Stimulated activated memory B cell treated with anti-CD40 and anti-IgM and Interleukin-4, amounts not matched to agents 10 μg/mL and 1 μg/mL and 100 μg/mL, for 72 hours (primary cell): ENCODE measurements around the gene TPCN1.

Experiments
- ATAC-seq: fragments of 150-1000 bp; cut with Tn5 transposase; 2 replicates; pipeline ENCODE4 v1.10.0; 2021
- H3K27ac Mint-ChIP-seq: one replicate; pipeline ENCODE4 v1.8.0; 2022; ENCODE audit warnings: mild to moderate bottlenecking, mixed read lengths
- H3K27me3 Mint-ChIP-seq: one replicate; pipeline ENCODE4 v1.8.0; 2022; ENCODE audit warnings: mixed read lengths
- H3K36me3 Mint-ChIP-seq: one replicate; pipeline ENCODE4 v1.8.0; 2022; ENCODE audit warnings: mixed read lengths
- H3K4me1 Mint-ChIP-seq: one replicate; pipeline ENCODE4 v1.8.0; 2022; ENCODE audit warnings: mixed read lengths
- H3K4me3 Mint-ChIP-seq: one replicate; pipeline ENCODE4 v1.8.0; 2022; ENCODE audit warnings: mild to moderate bottlenecking, moderate library complexity, mixed read lengths
- H3K9me3 Mint-ChIP-seq: one replicate; pipeline ENCODE4 v1.8.0; 2022; ENCODE audit warnings: mixed read lengths

TPCN1 gene

GRCh38 chr12:113250045-113250444 lies 28.8 kb downstream of the TPCN1 start:
- H3K4me3 Mint-ChIP-seq = no peak overlapping the region
- H3K9me3 Mint-ChIP-seq = peaks cover 6% of the 10 kb centered on the region
- no peaks in the 10 kb centered on the region for H3K4me1 Mint-ChIP-seq
- ATAC-seq = no peak
- no peak overlapping the region for H3K27ac Mint-ChIP-seq
- no peaks in the 10 kb centered on the region for H3K27me3 Mint-ChIP-seq
- H3K36me3 Mint-ChIP-seq = peaks cover 90% of the 10 kb centered on the region

- no peak overlapping the region for H3K4me3 Mint-ChIP-seq
- ATAC-seq = no peak
- H3K27ac Mint-ChIP-seq = no peak overlapping the region
- no peaks in the 10 kb centered on the region for H3K4me1 Mint-ChIP-seq
- peaks cover 6% of the 10 kb centered on the region for H3K9me3 Mint-ChIP-seq
- peaks cover 78% of the 10 kb centered on the region for H3K36me3 Mint-ChIP-seq
- H3K27me3 Mint-ChIP-seq = no peaks in the 10 kb centered on the region
These were observed 30.3 kb downstream of the TPCN1 start for GRCh38 chr12:113251404-113252070.

- no peak for ATAC-seq
These were observed 31.2 kb downstream of the TPCN1 start for GRCh38 chr12:113252494-113252893.

GRCh38 chr12:113253532-113254285 lies 32.4 kb downstream of the TPCN1 start:
- no peak overlapping the region for H3K27ac Mint-ChIP-seq
- ATAC-seq = no peak
- peaks cover 6% of the 10 kb centered on the region for H3K9me3 Mint-ChIP-seq
- peaks cover 61% of the 10 kb centered on the region for H3K36me3 Mint-ChIP-seq
- no peaks in the 10 kb centered on the region for H3K27me3 Mint-ChIP-seq
- H3K4me1 Mint-ChIP-seq = no peaks in the 10 kb centered on the region
- H3K4me3 Mint-ChIP-seq = no peak overlapping the region

More at GRCh38 chr12:113252494-113252893, 31.2 kb downstream of the TPCN1 start:
- H3K4me1 Mint-ChIP-seq = no peaks in the 10 kb centered on the region
- no peak overlapping the region for H3K27ac Mint-ChIP-seq
- peaks cover 73% of the 10 kb centered on the region for H3K36me3 Mint-ChIP-seq
- H3K4me3 Mint-ChIP-seq = no peak overlapping the region
- peaks cover 6% of the 10 kb centered on the region for H3K9me3 Mint-ChIP-seq
- no peaks in the 10 kb centered on the region for H3K27me3 Mint-ChIP-seq

GRCh38 chr12:113254298-113254697 lies 33.0 kb downstream of the TPCN1 start:
- Mint-ChIP-seq H3K27me3 (no peaks in the 10 kb centered on the region), H3K27ac (no peak overlapping the region), H3K9me3 (peaks cover 6% of the 10 kb centered on the region), H3K36me3 (peaks cover 58% of the 10 kb centered on the region), H3K4me1 (peaks cover under 1% of the 10 kb centered on the region), H3K4me3 (no peak overlapping the region)
- no peak for ATAC-seq

GRCh38 chr12:113257564-113257963 lies 36.3 kb downstream of the TPCN1 start:
- ATAC-seq = no peak
- Mint-ChIP-seq H3K4me1 (peaks cover 13% of the 10 kb centered on the region), H3K27me3 (no peaks in the 10 kb centered on the region), H3K27ac (no peak overlapping the region), H3K4me3 (no peak overlapping the region), H3K36me3 (peaks cover 43% of the 10 kb centered on the region), H3K9me3 (peaks cover 5% of the 10 kb centered on the region)

GRCh38 chr12:113260127-113260526 lies 38.9 kb downstream of the TPCN1 start:
- H3K36me3 Mint-ChIP-seq = peaks cover 20% of the 10 kb centered on the region
- no peaks in the 10 kb centered on the region for H3K27me3 Mint-ChIP-seq
- no peak overlapping the region for H3K4me3 Mint-ChIP-seq
- ATAC-seq = no peak
- peaks cover 13% of the 10 kb centered on the region for H3K4me1 Mint-ChIP-seq
- no peak overlapping the region for H3K27ac Mint-ChIP-seq
- H3K9me3 Mint-ChIP-seq = no peaks in the 10 kb centered on the region

GRCh38 chr12:113260636-113261300 lies 39.5 kb downstream of the TPCN1 start:
- Mint-ChIP-seq H3K27ac (no peak overlapping the region), H3K4me1 (peaks cover 13% of the 10 kb centered on the region)

GRCh38 chr12:113261847-113262470 lies 40.7 kb downstream of the TPCN1 start:
- H3K27me3 Mint-ChIP-seq = no peaks in the 10 kb centered on the region
- no peaks in the 10 kb centered on the region for H3K9me3 Mint-ChIP-seq
- peaks cover 13% of the 10 kb centered on the region for H3K4me1 Mint-ChIP-seq
- ATAC-seq = no peak
- no peak overlapping the region for H3K4me3 Mint-ChIP-seq
- H3K36me3 Mint-ChIP-seq = peaks cover 30% of the 10 kb centered on the region
- H3K27ac Mint-ChIP-seq = no peak overlapping the region

More at GRCh38 chr12:113260636-113261300, 39.5 kb downstream of the TPCN1 start:
- no peak overlapping the region for H3K4me3 Mint-ChIP-seq
- H3K9me3 Mint-ChIP-seq = no peaks in the 10 kb centered on the region
- no peaks in the 10 kb centered on the region for H3K27me3 Mint-ChIP-seq
- peaks cover 21% of the 10 kb centered on the region for H3K36me3 Mint-ChIP-seq
- no peak for ATAC-seq

GRCh38 chr12:113262710-113263109 lies 41.4 kb downstream of the TPCN1 start:
- H3K9me3 Mint-ChIP-seq = no peaks in the 10 kb centered on the region
- peaks cover 13% of the 10 kb centered on the region for H3K4me1 Mint-ChIP-seq
- H3K27me3 Mint-ChIP-seq = no peaks in the 10 kb centered on the region
- peaks cover 34% of the 10 kb centered on the region for H3K36me3 Mint-ChIP-seq
- H3K4me3 Mint-ChIP-seq = no peak overlapping the region
- ATAC-seq = no peak
- H3K27ac Mint-ChIP-seq = no peak overlapping the region

- Mint-ChIP-seq H3K27me3 (no peaks in the 10 kb centered on the region), H3K27ac (no peak overlapping the region)
These were observed 42.2 kb downstream of the TPCN1 start for GRCh38 chr12:113263431-113263963.

GRCh38 chr12:113266106-113266895 lies 45.0 kb downstream of the TPCN1 start:
- no peak overlapping the region for H3K4me3 Mint-ChIP-seq

More at GRCh38 chr12:113263431-113263963, 42.2 kb downstream of the TPCN1 start:
- Mint-ChIP-seq H3K9me3 (no peaks in the 10 kb centered on the region), H3K36me3 (peaks cover 42% of the 10 kb centered on the region), H3K4me1 (peaks cover 13% of the 10 kb centered on the region), H3K4me3 (no peak overlapping the region)
- ATAC-seq = no peak

GRCh38 chr12:113267621-113268020 lies 46.4 kb downstream of the TPCN1 start:
- no peaks in the 10 kb centered on the region for H3K9me3 Mint-ChIP-seq
- H3K27ac Mint-ChIP-seq = no peak overlapping the region
- H3K4me1 Mint-ChIP-seq = peaks cover 14% of the 10 kb centered on the region
- no peak for ATAC-seq
- no peaks in the 10 kb centered on the region for H3K27me3 Mint-ChIP-seq
- H3K4me3 Mint-ChIP-seq = no peak overlapping the region
- H3K36me3 Mint-ChIP-seq = peaks cover 63% of the 10 kb centered on the region

More at GRCh38 chr12:113266106-113266895, 45.0 kb downstream of the TPCN1 start:
- Mint-ChIP-seq H3K9me3 (no peaks in the 10 kb centered on the region), H3K4me1 (peaks cover under 1% of the 10 kb centered on the region), H3K36me3 (peaks cover 49% of the 10 kb centered on the region), H3K27me3 (no peaks in the 10 kb centered on the region), H3K27ac (no peak overlapping the region)
- no peak for ATAC-seq

- Mint-ChIP-seq H3K27me3 (no peaks in the 10 kb centered on the region), H3K4me3 (no peak overlapping the region), H3K4me1 (peaks cover 15% of the 10 kb centered on the region), H3K36me3 (peaks cover 68% of the 10 kb centered on the region), H3K9me3 (no peaks in the 10 kb centered on the region), H3K27ac (no peak overlapping the region)
- ATAC-seq = no peak
These were observed 46.9 kb downstream of the TPCN1 start for GRCh38 chr12:113268136-113268535.
